GM03348 (cell line): ENCODE measurements around the gene FOXE3.

ENCODE experiments used
- DNase-seq: peaks from one replicate; pipeline ENCODE4 v3.0.0; 2012; ENCODE audit warnings: low spot score

Gene FOXE3

DNA sequence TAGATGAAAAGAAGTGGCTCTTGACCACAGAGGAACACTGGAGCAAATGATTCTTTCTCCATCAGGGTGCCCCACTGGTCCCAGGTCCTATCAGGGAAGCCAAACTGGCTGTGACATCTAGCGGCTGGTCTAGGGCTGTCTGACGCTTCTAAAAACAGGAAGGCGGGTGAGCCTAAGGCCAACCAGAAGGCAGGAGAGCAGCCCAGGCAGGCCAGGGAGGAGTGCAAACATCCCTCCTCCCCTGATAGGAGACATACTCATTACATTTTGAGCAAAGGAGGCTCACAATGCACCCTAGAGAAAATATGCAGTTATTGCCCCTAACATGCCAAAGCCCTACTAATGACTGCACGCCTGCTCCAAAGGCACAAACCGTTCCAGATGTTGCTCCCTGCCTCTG is 10.4 kb upstream of the FOXE3 start:
- no peak for DNase-seq

DNA sequence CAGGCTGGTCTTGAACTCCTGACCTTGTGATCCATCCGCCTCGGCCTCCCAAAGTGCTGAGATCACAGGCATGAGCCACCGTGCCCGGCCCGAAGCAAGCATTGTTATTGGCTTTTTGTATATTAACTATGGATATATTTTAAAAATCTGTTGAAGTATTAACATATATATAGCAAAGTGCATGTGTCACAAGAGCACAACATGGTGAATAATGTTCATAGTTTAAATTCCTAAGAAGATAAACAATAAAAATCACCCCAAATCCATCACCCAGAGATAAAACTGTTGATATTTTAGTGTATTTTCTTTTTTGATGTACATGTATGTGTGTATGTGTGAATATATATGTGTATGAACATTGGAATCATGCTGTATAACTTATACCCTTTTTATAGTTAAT is 9.1 kb upstream of the FOXE3 start:
- no peak for DNase-seq

DNA sequence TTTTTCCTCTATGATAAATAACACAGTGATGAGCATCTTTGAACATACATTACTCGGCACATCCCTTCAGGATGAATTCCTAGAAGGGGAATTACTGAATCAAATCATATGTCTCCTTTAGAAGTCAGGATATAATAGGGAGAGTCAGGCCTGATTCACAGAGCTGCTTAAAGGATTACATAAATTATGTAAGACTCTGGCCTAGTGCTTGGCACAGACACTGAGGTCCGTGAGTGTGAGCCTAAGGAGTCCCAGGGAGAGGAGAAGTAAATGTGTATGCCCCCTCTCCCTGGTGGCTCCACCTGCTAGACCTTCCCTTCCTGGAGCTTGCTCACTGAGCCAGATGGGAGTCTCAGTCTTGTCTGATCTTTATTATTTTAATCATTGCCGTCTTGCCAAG is 8.6 kb upstream of the FOXE3 start:
- DNase-seq: peak; percentile 18

GRCh38 chr1:47409311-47410067 is 6.6 kb upstream of the FOXE3 start:
- DNase-seq: peak; percentile 89

DNA sequence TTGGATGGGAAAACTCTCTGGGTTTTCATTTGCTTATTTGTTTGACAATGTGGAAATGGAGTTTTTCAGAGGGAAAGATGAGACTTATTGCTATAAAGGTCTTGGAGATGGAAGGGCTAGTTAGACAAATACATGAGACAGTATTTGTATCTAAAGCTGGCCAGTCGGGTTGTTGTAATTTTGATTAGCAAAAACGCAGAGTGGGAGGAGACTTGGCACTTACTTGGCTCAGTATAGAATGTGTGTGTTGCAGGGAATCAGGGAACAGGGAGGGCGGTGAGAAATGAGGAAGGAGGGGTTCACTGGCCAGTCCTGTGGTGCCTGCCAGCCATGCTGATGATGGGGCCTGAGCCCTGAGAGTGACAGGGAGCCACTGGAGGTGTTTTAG is 6.0 kb upstream of the FOXE3 start:
- DNase-seq: no peak

DNA sequence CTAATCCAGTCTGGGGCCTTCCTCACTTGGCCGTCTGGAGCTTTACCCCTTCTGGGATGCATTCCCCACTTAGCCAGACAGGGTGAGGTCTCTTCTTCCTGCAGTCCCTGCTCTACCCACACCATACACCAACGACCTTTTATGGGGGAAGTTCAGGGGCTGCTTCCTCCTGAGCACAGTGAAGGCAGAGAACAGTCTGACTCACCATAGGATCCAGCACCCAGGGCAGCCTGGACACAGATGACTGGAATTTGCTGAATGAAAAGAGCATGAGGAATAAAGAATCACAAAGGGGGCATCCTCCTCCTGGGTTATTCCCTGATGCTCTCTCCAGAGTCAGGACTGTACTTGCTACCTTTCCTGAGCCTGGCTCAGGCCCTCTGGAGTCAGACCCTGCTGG is 4.6 kb upstream of the FOXE3 start:
- peak; percentile 58 for DNase-seq

- DNase-seq: no peak
These were observed 3.6 kb upstream of the FOXE3 start for GRCh38 chr1:47412437-47412836.

GRCh38 chr1:47416319-47417169 is 459 bp downstream of the FOXE3 start:
- DNase-seq: no peak

GRCh38 chr1:47417170-47418044 is 1.3 kb downstream of the FOXE3 start:
- DNase-seq: no peak

- no peak for DNase-seq
These were observed 2.0 kb downstream of the FOXE3 start for GRCh38 chr1:47418122-47418521.

- no peak for DNase-seq
These were observed 2.7 kb downstream of the FOXE3 start for GRCh38 chr1:47418681-47419325.

GRCh38 chr1:47420547-47420946 is 4.5 kb downstream of the FOXE3 start:
- no peak for DNase-seq

GRCh38 chr1:47423872-47424271 is 7.8 kb downstream of the FOXE3 start:
- DNase-seq: no peak

DNA sequence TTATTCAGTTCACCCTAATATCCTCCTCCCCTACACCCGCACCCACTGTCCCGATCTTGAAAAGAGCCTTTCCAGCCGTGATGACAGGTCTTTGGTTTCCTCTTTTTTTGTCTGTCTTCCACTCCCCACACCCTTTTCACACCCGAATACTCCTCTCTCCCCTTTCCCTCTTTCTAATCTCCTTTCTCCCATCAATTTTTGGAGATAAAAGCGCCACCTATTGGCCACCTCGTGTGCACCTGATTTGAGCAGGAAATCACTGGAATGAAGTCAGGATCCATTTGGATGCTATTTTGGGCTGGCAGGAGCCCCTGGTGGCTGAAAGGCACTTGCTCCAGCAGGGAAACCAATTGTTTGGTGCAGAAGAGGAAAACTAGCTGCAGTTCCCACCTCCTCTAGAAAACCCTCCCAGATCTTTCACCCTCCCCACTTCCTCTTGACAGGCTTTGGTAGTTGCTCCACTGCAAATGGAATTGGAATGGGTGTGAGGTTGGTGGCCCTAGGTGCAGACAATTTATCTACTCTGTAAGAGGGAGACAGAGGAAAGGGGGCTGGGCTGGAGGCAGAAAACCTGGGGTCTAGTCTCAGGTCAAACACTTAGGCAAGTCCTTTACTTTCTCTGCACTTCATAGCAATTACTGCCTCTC is 8.4 kb downstream of the FOXE3 start:
- DNase-seq: peak; percentile 77

- DNase-seq: peak; percentile 79
These were observed 15.4 kb downstream of the FOXE3 start for GRCh38 chr1:47431534-47431933.

DNA sequence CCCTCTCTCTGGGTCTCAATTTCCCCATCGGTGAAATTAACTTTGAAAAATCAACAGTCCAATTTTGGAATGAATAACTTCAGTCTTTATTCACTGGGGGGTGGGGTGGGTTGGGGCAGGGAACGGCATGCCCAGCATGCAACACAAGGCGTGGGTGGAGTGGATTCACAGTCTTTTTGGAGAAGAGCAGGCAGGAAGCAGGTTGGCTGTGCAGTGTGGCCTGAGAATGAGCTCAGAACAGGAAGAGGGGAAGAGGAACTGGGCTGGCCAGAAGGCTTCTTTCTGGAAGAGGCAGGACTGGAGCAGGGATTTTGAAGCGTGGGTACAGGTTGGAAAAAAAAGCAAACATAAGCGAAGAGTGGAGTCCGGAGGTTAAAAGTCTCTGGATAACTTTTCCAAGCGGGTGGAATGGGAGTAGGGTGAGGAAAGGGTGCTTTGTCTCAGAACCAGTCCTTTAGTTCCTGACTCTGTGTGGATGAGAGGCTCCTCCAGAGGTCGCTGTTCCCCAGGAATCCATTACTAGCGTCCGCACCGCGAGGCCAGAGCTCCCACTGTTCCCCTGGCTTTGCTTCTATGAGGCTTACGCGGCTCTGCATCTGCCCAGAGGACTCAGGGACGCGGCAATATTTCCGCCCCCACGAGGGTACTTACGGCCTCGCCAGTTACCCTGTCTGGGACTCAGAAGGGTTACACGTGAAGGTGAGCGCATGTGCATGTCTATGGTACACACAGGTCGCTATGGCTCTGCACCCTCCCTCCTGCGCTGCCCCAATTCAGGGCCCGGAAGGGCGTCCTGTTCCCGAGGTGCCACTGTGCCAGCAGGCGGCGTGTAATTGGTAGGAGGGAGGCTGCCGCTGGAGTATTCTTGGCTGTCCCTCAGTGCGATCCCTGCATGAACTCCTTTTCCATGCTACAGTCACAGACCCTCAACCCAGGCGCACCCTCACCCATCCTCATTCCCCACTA is 16.3 kb downstream of the FOXE3 start:
- peak; percentile 89 for DNase-seq

GRCh38 chr1:47433037-47433421 is 16.9 kb downstream of the FOXE3 start:
- DNase-seq: no peak

- DNase-seq: no peak
These were observed 17.5 kb downstream of the FOXE3 start for GRCh38 chr1:47433477-47434050.

- DNase-seq: peak; percentile 62
These were observed 18.2 kb downstream of the FOXE3 start for GRCh38 chr1:47434051-47434842.
